Karpas-422 (cell line): ENCODE measurements around the gene NAT14. TPM values are rescaled to one million over a fixed set of nuclear protein-coding genes. Genes with fewer than 3 reads are reported as not detected.
"Not testable (repeated sequence)": the region's sequence is repeated elsewhere in the genome, so short reads cannot be mapped to it uniquely, and the experiment has no call there.

ENCODE experiments used
- DNase-seq: peaks from one replicate; pipeline ENCODE4 v3.0.0-alpha.2; 2015
- H2AFZ ChIP-seq: fragments of 200-600 bp; sonication (generic); 2 replicates; pipeline ENCODE4 v1.6.1; 2014; ENCODE audit warnings: antibody characterized with exemption, low read length, mixed read lengths
- H3K27ac ChIP-seq: fragments of 200-600 bp; sonication (generic); 2 replicates; pipeline ENCODE4 v1.5.1; 2014; ENCODE audit warnings: mild to moderate bottlenecking, low read length, moderate library complexity
- H3K27me3 ChIP-seq: fragments of 200-600 bp; sonication (generic); 2 replicates; pipeline ENCODE4 v1.6.1; 2014; ENCODE audit warnings: low read length, mixed read lengths
- H3K36me3 ChIP-seq: fragments of 200-600 bp; sonication (generic); 2 replicates; pipeline ENCODE4 v1.6.1; 2014; ENCODE audit warnings: low read length, mixed read lengths; ENCODE audit not compliant: insufficient read depth
- H3K4me1 ChIP-seq: fragments of 200-600 bp; sonication (generic); 2 replicates; pipeline ENCODE4 v1.6.1; 2014; ENCODE audit warnings: mild to moderate bottlenecking, low read length, mixed read lengths
- H3K4me2 ChIP-seq: fragments of 200-600 bp; sonication (generic); 2 replicates; pipeline ENCODE4 v1.6.1; 2014; ENCODE audit warnings: low read length, low read depth, mild to moderate bottlenecking; ENCODE audit not compliant: poor library complexity, severe bottlenecking
- H3K4me3 ChIP-seq: fragments of 200-600 bp; sonication (generic); 2 replicates; pipeline ENCODE4 v1.5.1; 2014; ENCODE audit warnings: mild to moderate bottlenecking, antibody characterized with exemption, low read length, mixed read lengths
- H3K79me2 ChIP-seq: fragments of 200-600 bp; sonication (generic); 2 replicates; pipeline ENCODE4 v1.6.1; 2014; ENCODE audit warnings: mild to moderate bottlenecking, low read length, mixed read lengths
- H3K9ac ChIP-seq: fragments of 200-600 bp; sonication (generic); 2 replicates; pipeline ENCODE4 v1.6.0; 2014; ENCODE audit warnings: low read length
- H3K9me2 ChIP-seq: fragments of 200-600 bp; sonication (generic), shearing (Covaris generic); replicated peaks from 2 replicates; pipeline ENCODE4 v1.6.0; 2014; ENCODE audit warnings: mild to moderate bottlenecking, low read length, moderate library complexity; ENCODE audit not compliant: insufficient read depth
- H3K9me3 ChIP-seq: fragments of 300-700, 200-600 bp; sonication (generic); 2 replicates; pipeline ENCODE4 v1.6.1; 2014; ENCODE audit warnings: low read length, mixed read lengths
- H4K20me1 ChIP-seq: fragments of 200-600 bp; sonication (generic); 2 replicates; pipeline ENCODE4 v1.6.1; 2014; ENCODE audit warnings: mild to moderate bottlenecking, antibody characterized with exemption, low read length, low read depth; ENCODE audit not compliant: insufficient read depth
- total RNA-seq: library from RNA; depleted of rRNA; stranded (reverse); fragments of >200 nt; shearing (Covaris generic); gene quantifications from 2 replicates; pipeline ENCODE4 v1.2.3, GENCODE V29; 2014; ENCODE audit warnings: low replicate concordance

The NAT14 gene
- total RNA-seq, 1 experiment from 2014 or later = 29.7 TPM

GRCh38 chr19:55527197-55528029 lies 42.4 kb downstream of the NAT14 start:
- Histone ChIP-seq H3K36me3 (no peaks in the 10 kb centered on the region), H3K9me3 (peaks cover 6% of the 10 kb centered on the region; the same call in 1 of the 2 replicates), H3K4me3 (no peak overlapping the region), H3K79me2 (no peaks in the 10 kb centered on the region), H4K20me1 (no peaks in the 10 kb centered on the region), H3K27me3 (no peaks in the 10 kb centered on the region), H3K9ac (no peak overlapping the region), H3K9me2 (no peaks in the 10 kb centered on the region), H3K27ac (no peak overlapping the region), H3K4me1 (no peaks in the 10 kb centered on the region), H3K4me2 (no peak overlapping the region), H2AFZ (no peak overlapping the region)
- no peak for DNase-seq

GRCh38 chr19:55528030-55528803 lies 43.2 kb downstream of the NAT14 start:
- no peaks in the 10 kb centered on the region for H3K9me2 ChIP-seq
- no peaks in the 10 kb centered on the region for H3K79me2 ChIP-seq
- no peak overlapping the region for H3K27ac ChIP-seq
- H3K9me3 ChIP-seq = peaks cover 6% of the 10 kb centered on the region; the same call in 1 of the 2 replicates
- H3K4me3 ChIP-seq = no peak overlapping the region
- H3K4me2 ChIP-seq = no peak overlapping the region
- H3K9ac ChIP-seq = no peak overlapping the region
- H4K20me1 ChIP-seq = no peaks in the 10 kb centered on the region
- H3K27me3 ChIP-seq = no peaks in the 10 kb centered on the region
- DNase-seq = no peak
- H2AFZ ChIP-seq = no peak overlapping the region
- H3K4me1 ChIP-seq = no peaks in the 10 kb centered on the region
- no peaks in the 10 kb centered on the region for H3K36me3 ChIP-seq

GRCh38 chr19:55529636-55530234 lies 44.7 kb downstream of the NAT14 start:
- no peaks in the 10 kb centered on the region for H3K36me3 ChIP-seq
- peaks cover 6% of the 10 kb centered on the region; the same call in 1 of the 2 replicates for H3K9me3 ChIP-seq
- H3K9me2 ChIP-seq = no peaks in the 10 kb centered on the region
- H4K20me1 ChIP-seq = no peaks in the 10 kb centered on the region
- no peak for DNase-seq
- H3K9ac ChIP-seq = no peak overlapping the region
- H3K79me2 ChIP-seq = no peaks in the 10 kb centered on the region
- no peaks in the 10 kb centered on the region for H3K27me3 ChIP-seq
- H2AFZ ChIP-seq = no peak overlapping the region
- H3K27ac ChIP-seq = no peak overlapping the region
- no peaks in the 10 kb centered on the region for H3K4me1 ChIP-seq
- H3K4me2 ChIP-seq = no peak overlapping the region
- no peak overlapping the region for H3K4me3 ChIP-seq

GRCh38 chr19:55530996-55531395 lies 46.0 kb downstream of the NAT14 start:
- Histone ChIP-seq H3K79me2 (no peaks in the 10 kb centered on the region), H3K27ac (no peak overlapping the region), H3K27me3 (no peaks in the 10 kb centered on the region), H4K20me1 (no peaks in the 10 kb centered on the region), H3K9me2 (no peaks in the 10 kb centered on the region), H3K9me3 (peaks cover 6% of the 10 kb centered on the region; the same call in 1 of the 2 replicates), H2AFZ (no peak overlapping the region), H3K4me2 (no peak overlapping the region), H3K36me3 (no peaks in the 10 kb centered on the region), H3K4me3 (no peak overlapping the region), H3K9ac (no peak overlapping the region), H3K4me1 (no peaks in the 10 kb centered on the region)
- DNase-seq = no peak

GRCh38 chr19:55534280-55534679 lies 49.3 kb downstream of the NAT14 start:
- H3K4me1 ChIP-seq, H3K4me2 ChIP-seq, H2AFZ ChIP-seq, H3K9ac ChIP-seq, H3K9me2 ChIP-seq, H4K20me1 ChIP-seq, H3K9me3 ChIP-seq, H3K27ac ChIP-seq, DNase-seq, H3K36me3 ChIP-seq, H3K79me2 ChIP-seq, H3K27me3 ChIP-seq, H3K4me3 ChIP-seq: not testable (repeated sequence)

- no peaks in the 10 kb centered on the region for H3K9me3 ChIP-seq
- no peaks in the 10 kb centered on the region for H3K9me2 ChIP-seq
- H3K4me2 ChIP-seq = no peak overlapping the region
- H3K27ac ChIP-seq = no peak overlapping the region
- DNase-seq = no peak
- no peaks in the 10 kb centered on the region for H3K4me1 ChIP-seq
- H3K9ac ChIP-seq = no peak overlapping the region
- no peaks in the 10 kb centered on the region for H3K36me3 ChIP-seq
- no peaks in the 10 kb centered on the region for H3K27me3 ChIP-seq
- H2AFZ ChIP-seq = no peak overlapping the region
- H3K4me3 ChIP-seq = no peak overlapping the region
- H4K20me1 ChIP-seq = no peaks in the 10 kb centered on the region
- H3K79me2 ChIP-seq = no peaks in the 10 kb centered on the region
Measured at GRCh38 chr19:55535173-55535964, 50.4 kb downstream of the NAT14 start.

GRCh38 chr19:55535965-55536350 lies 51.0 kb downstream of the NAT14 start:
- H3K9me2 ChIP-seq = no peaks in the 10 kb centered on the region
- H3K4me3 ChIP-seq = no peak overlapping the region
- H3K27me3 ChIP-seq = no peaks in the 10 kb centered on the region
- no peak overlapping the region for H2AFZ ChIP-seq
- no peaks in the 10 kb centered on the region for H3K4me1 ChIP-seq
- H3K36me3 ChIP-seq = no peaks in the 10 kb centered on the region
- no peak overlapping the region for H3K9ac ChIP-seq
- H4K20me1 ChIP-seq = no peaks in the 10 kb centered on the region
- H3K27ac ChIP-seq = no peak overlapping the region
- H3K9me3 ChIP-seq = no peaks in the 10 kb centered on the region
- H3K4me2 ChIP-seq = no peak overlapping the region
- no peaks in the 10 kb centered on the region for H3K79me2 ChIP-seq
- no peak for DNase-seq
